HepG2 (cell line): ENCODE data around the gene ABCB8. TPM values are rescaled to one million over a fixed set of nuclear protein-coding genes. Genes with fewer than 3 reads are reported as not detected.

Source experiments
- ATAC-seq: fragments of 200-7000 bp; cut with Tn5 transposase; 3 replicates; pipeline ENCODE4 v1.9.1; 2020; ENCODE audit warnings: mild to moderate bottlenecking, moderate library complexity
- BruUV-seq: library from RNA; stranded (reverse); fragments of 400-500 nt; replicated peaks from 2 replicates; lab custom pipeline; 2021; lab: Mats Ljungman, UMichigan
- CTCF ChIA-PET: fragments of 300-600 bp; formaldehyde crosslinking; extraction: SDS; loops from one replicate; lab custom pipeline; 2021; ENCODE audit warnings: low total read pairs, inconsistent platforms, low intra/inter-chr PET ratio; lab: Yijun Ruan, JAX
- POLR2A ChIA-PET: fragments of 350-600 bp; sonication (Branson Sonifier 250); formaldehyde crosslinking; loops from one replicate; lab custom pipeline; 2020; ENCODE audit warnings: antibody characterized with exemption, inconsistent platforms; lab: Yijun Ruan, JAX
- DNase-seq: peaks from one replicate; pipeline ENCODE4 v3.0.0-alpha.2; 2015; ENCODE audit warnings: low spot score
- FAIRE-seq: peaks from 3 replicates; lab custom pipeline; 2011; peaks lifted over from hg19 to GRCh38; lab: Jason Lieb, UNC
- H2AFZ ChIP-seq: one replicate; pipeline ENCODE4 v1.6.1; 2011; ENCODE audit warnings: low read length, inconsistent platforms
- H3K27ac ChIP-seq: fragments of 300-600 bp; 3 replicates; pipeline ENCODE4 v1.8.0; 2011; ENCODE audit warnings: mixed run types, mild to moderate bottlenecking, mixed read lengths, low read length, inconsistent platforms; ENCODE audit not compliant: insufficient read depth; ENCODE audit errors: extremely low read length
- H3K27me3 ChIP-seq, 2 experiments: fragments of 200-600 bp in 1 of 2; 2 replicates in 1 of 2; 3 replicates in 1 of 2; pipeline versions ENCODE4 v1.6.0 to v1.8.0; 2011; ENCODE audit warnings: low read length in 2 of 2, mild to moderate bottlenecking in 2 of 2, moderate library complexity in 2 of 2, inconsistent platforms in 1 of 2; ENCODE audit not compliant: insufficient read depth in 2 of 2, control insufficient read depth in 1 of 2
- H3K36me3 ChIP-seq, 2 experiments: fragments of 200-600 bp in 1 of 2; replicated peaks in 1 of 2; 2 replicates in 1 of 2; 3 replicates in 1 of 2; pipeline versions ENCODE4 v1.5.1 to v1.8.0; 2011; ENCODE audit warnings: low read length in 2 of 2, inconsistent platforms in 1 of 2; ENCODE audit not compliant: insufficient read depth in 2 of 2, control insufficient read depth in 1 of 2
- H3K4me1 ChIP-seq: 2 replicates; pipeline ENCODE4 v1.5.1; 2012; ENCODE audit warnings: low read length, inconsistent platforms; ENCODE audit not compliant: insufficient read depth
- H3K4me2 ChIP-seq: 2 replicates; pipeline ENCODE4 v1.6.0; 2011; ENCODE audit warnings: low read depth, low read length, inconsistent platforms
- H3K4me3 ChIP-seq, 3 experiments: fragments of 200-600 bp in 1 of 3; sonication (generic), shearing (Covaris generic) in 1 of 3; replicated peaks in 1 of 3; 2 replicates each; pipeline ENCODE4 v1.5.1; 2011 to 2016; ENCODE audit warnings: low read length in 3 of 3, inconsistent platforms in 2 of 3, low read depth in 2 of 3, mild to moderate bottlenecking in 2 of 3, control low read depth in 1 of 3, mixed read lengths in 1 of 3; ENCODE audit not compliant: insufficient read depth in 1 of 3
- H3K79me2 ChIP-seq: one replicate; pipeline ENCODE4 v1.6.1; 2011; ENCODE audit warnings: low read length, inconsistent platforms; ENCODE audit not compliant: insufficient read depth
- H3K9ac ChIP-seq: 2 replicates; pipeline ENCODE4 v1.6.0; 2011; ENCODE audit warnings: mild to moderate bottlenecking, low read depth, low read length, inconsistent platforms; ENCODE audit not compliant: insufficient read depth
- H3K9me3 ChIP-seq: 2 replicates; pipeline ENCODE4 v1.5.1; 2012; ENCODE audit warnings: mild to moderate bottlenecking, low read length
- H4K20me1 ChIP-seq: 2 replicates; pipeline ENCODE4 v1.6.0; 2011; ENCODE audit warnings: inconsistent platforms, mild to moderate bottlenecking, low read length, moderate library complexity; ENCODE audit not compliant: insufficient read depth
- HNF4A ChIP-seq: sonication (generic); formaldehyde crosslinking; IDR thresholded peaks from 2 replicates; pipeline ENCODE4 v1.4.0; 2020; ENCODE audit warnings: missing genetic modification reagents
- IKZF4 ChIP-seq: sonication (generic); formaldehyde crosslinking; IDR thresholded peaks from 2 replicates; pipeline ENCODE4 v1.5.1; 2020; ENCODE audit warnings: borderline replicate concordance, mild to moderate bottlenecking, low read depth, missing genetic modification reagents; ENCODE audit errors: not compliant biosample characterization
- NONO ChIP-seq, 2 experiments: fragments of 450-650 bp in 1 of 2; sonication (generic) in 1 of 2; formaldehyde crosslinking in 1 of 2; IDR thresholded peaks in 1 of 2; conservative IDR thresholded peaks in 1 of 2; 2 replicates each; pipeline versions ENCODE4 v1.6.1 to v1.8.0; 2017 to 2022; ENCODE audit warnings: mild to moderate bottlenecking in 1 of 2, missing genetic modification reagents in 1 of 2, moderate library complexity in 1 of 2
- NR2C2 ChIP-seq: sonication (generic); formaldehyde crosslinking; IDR thresholded peaks from 2 replicates; pipeline ENCODE4 v1.4.0; 2020; ENCODE audit warnings: missing genetic modification reagents, mild to moderate bottlenecking, moderate library complexity, borderline replicate concordance
- ZBTB33 ChIP-seq: sonication (generic); formaldehyde crosslinking; IDR thresholded peaks from 2 replicates; pipeline ENCODE4 v1.4.0; 2020; ENCODE audit warnings: missing genetic modification reagents
- ZFY ChIP-seq: sonication (generic); formaldehyde crosslinking; IDR thresholded peaks from 2 replicates; pipeline ENCODE4 v1.4.0; 2020; ENCODE audit warnings: missing genetic modification reagents
- ZMYM4 ChIP-seq: sonication (generic); formaldehyde crosslinking; IDR thresholded peaks from 2 replicates; pipeline ENCODE4 v1.8.1; 2023; ENCODE audit warnings: mild to moderate bottlenecking, missing genetic modification reagents
- ZNF580 ChIP-seq: IDR thresholded peaks from 2 replicates; pipeline ENCODE4 v1.6.1; 2016; ENCODE audit warnings: low read depth, borderline replicate concordance
- WGBS: methylation state at CpG from one replicate; pipeline ENCODE4 v1.1.6; 2017; ENCODE audit warnings: low lambda C conversion rate; 5-methylcytosine and 5-hydroxymethylcytosine counted together
- in situ Hi-C: cut with HindIII; loops from 2 replicates; pipeline ENCODE4 v1.10.0; 2017; ENCODE audit warnings: low pct_unique_long_range_greater_than_20kb; ENCODE audit not compliant: extremely low pct_ligation_motif_present
- intact Hi-C: fragments of 100-400 bp; cut with micrococcal nuclease; formaldehyde crosslinking; loops from one replicate; pipeline ENCODE4 v1.10.0; 2022; ENCODE audit not compliant: unreplicated experiment
- polyA plus RNA-seq, 8 experiments: library from polyadenylated mRNA; depleted of rRNA in 3 of 8; stranded (reverse) in 7 of 8; unstranded in 1 of 8; fragments of >200 nt; fragmentation: Illumina TruSeq in 4 of 8; extraction: Trizol in 4 of 8; gene quantifications; 2 replicates each; pipeline versions ENCODE4 v1.2.1 to v1.2.3, GENCODE V29; 2011 to 2016; ENCODE audit warnings: low read depth in 4 of 8, missing spikeins in 1 of 8, mixed read lengths in 1 of 8; ENCODE audit not compliant: insufficient read depth in 1 of 8
- total RNA-seq, 5 experiments: library from RNA; depleted of rRNA; stranded (reverse); fragments of >200 nt; fragmentation: Illumina TruSeq; extraction: Trizol; gene quantifications; 2 replicates each; pipeline ENCODE4 v1.2.3, GENCODE V29; 2016; ENCODE audit warnings: low read depth in 1 of 5
- TF ChIP-seq, protein P1 (sequence below): sonication (generic); formaldehyde crosslinking; IDR thresholded peaks from 2 replicates; pipeline ENCODE4 v1.5.0; 2020; ENCODE audit warnings: mild to moderate bottlenecking, missing genetic modification reagents, moderate library complexity
- TF ChIP-seq, protein P2 (sequence below): sonication (generic); formaldehyde crosslinking; conservative IDR thresholded peaks from 2 replicates; pipeline ENCODE4 v1.4.0; 2020; ENCODE audit warnings: mild to moderate bottlenecking, missing genetic modification reagents, moderate library complexity

The ABCB8 gene
- total and polyA plus RNA-seq, 2 of the 13 experiments (the other 11 are each of a cell fraction or from before 2014, with no cell fraction given) = 6.6 to 16.7 TPM

DNA sequence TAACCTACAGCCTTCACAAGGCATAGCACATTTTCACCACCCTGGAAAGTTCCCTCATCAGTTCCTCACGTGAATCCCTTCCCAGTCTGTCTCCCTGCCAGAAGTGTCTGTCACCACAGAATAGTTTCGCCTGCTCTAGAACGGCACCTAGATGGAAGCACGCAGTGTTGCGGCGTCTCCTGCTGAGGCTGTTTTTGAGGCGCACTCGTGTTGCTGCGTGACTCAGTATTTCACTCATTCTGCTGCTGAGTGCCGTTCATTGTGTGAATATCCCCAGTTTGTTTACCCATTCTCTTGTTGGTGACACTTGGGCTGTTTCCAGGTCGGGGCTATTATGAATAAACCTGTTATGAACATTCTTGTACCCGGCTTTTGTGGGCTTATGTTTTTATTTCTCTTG, 24.7 kb upstream of the ABCB8 start (continued):
- TF ChIP-seq, protein P1, sequence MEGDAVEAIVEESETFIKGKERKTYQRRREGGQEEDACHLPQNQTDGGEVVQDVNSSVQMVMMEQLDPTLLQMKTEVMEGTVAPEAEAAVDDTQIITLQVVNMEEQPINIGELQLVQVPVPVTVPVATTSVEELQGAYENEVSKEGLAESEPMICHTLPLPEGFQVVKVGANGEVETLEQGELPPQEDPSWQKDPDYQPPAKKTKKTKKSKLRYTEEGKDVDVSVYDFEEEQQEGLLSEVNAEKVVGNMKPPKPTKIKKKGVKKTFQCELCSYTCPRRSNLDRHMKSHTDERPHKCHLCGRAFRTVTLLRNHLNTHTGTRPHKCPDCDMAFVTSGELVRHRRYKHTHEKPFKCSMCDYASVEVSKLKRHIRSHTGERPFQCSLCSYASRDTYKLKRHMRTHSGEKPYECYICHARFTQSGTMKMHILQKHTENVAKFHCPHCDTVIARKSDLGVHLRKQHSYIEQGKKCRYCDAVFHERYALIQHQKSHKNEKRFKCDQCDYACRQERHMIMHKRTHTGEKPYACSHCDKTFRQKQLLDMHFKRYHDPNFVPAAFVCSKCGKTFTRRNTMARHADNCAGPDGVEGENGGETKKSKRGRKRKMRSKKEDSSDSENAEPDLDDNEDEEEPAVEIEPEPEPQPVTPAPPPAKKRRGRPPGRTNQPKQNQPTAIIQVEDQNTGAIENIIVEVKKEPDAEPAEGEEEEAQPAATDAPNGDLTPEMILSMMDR (CRISPR knock-in tag) = peak; percentile 26; the same call in 1 of the 2 replicates
- peak; percentile 59; the same call in 1 of the 2 replicates for TF ChIP-seq ZBTB33 (CRISPR knock-in tag)

DNA sequence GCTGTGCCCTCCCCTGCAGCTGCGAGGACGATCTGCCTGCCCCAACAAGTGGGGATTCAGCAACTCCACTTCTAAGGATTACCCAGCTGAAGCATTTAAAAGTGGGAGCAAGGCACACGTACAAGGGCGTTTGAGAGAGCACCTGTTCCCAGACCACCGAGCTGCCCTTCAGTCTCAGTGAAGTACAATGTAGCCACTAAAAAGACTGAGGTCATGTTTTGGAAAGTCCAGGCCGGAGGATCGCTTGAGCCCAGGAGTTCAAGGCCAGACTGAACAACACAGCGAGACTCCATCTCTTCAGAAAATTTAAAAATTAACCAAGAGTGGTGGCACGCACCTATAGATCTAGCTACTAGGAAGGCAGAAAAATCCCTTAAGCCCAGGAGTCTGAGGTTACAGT, 22.7 kb upstream of the ABCB8 start:
- POLR2A ChIA-PET = interaction anchor here (0.9 to 1.7 kb wide), 2 partner anchors 11 to 23 kb away, joined by 4 to 5 read pairs; partner anchors contain the start of gene ABCB8
- peak overlapping the region in 1 of 3 experiments; percentile 17; a peak in 1 of 6 replicates for H3K4me3 ChIP-seq
- in situ Hi-C loops (no loop called here), intact Hi-C loops (no loop called here)
- ATAC-seq (no peak), FAIRE-seq (peak; percentile 67), DNase-seq (no peak)
- no peak overlapping the region for H3K9ac ChIP-seq
- H2AFZ ChIP-seq = no peak overlapping the region
- H4K20me1 ChIP-seq = no peaks in the 10 kb centered on the region
- peaks cover 79% of the 10 kb centered on the region for H3K4me1 ChIP-seq
- CTCF ChIA-PET = no interaction called here
- H3K79me2 ChIP-seq = no peaks in the 10 kb centered on the region
- BruUV-seq = no TSS peak
- 5% methylated on average over 8 of the region's 9 CpGs for WGBS
- H3K27ac ChIP-seq = no peak overlapping the region
- peak overlapping the region; percentile 98 for H3K4me2 ChIP-seq
- peaks cover 0 to 2% of the 10 kb centered on the region in 2 experiments; a peak in 2 of 5 replicates for H3K27me3 ChIP-seq
- H3K36me3 ChIP-seq = no peaks in the 10 kb centered on the region
- no peaks in the 10 kb centered on the region for H3K9me3 ChIP-seq
- TF ChIP-seq NONO (IDR thresholded peaks at IDR 0.05) (no peak), NONO (CRISPR knock-in tag; conservative IDR thresholded peaks at IDR 0.05) (0 out of 2 replicates have a peak, but pooled peaks have one; percentile 34), HNF4A (CRISPR knock-in tag) (peak; percentile 73), ZNF580 (CRISPR knock-in tag) (0 out of 2 replicates have a peak, but pooled peaks have one; percentile 31), NR2C2 (CRISPR knock-in tag) (peak; percentile 54), ZMYM4 (peak; percentile 43; the same call in 1 of the 2 replicates), IKZF4 (CRISPR knock-in tag) (no peak), ZFY (CRISPR knock-in tag) (0 out of 2 replicates have a peak, but pooled peaks have one; percentile 20)
- TF ChIP-seq, protein P2, sequence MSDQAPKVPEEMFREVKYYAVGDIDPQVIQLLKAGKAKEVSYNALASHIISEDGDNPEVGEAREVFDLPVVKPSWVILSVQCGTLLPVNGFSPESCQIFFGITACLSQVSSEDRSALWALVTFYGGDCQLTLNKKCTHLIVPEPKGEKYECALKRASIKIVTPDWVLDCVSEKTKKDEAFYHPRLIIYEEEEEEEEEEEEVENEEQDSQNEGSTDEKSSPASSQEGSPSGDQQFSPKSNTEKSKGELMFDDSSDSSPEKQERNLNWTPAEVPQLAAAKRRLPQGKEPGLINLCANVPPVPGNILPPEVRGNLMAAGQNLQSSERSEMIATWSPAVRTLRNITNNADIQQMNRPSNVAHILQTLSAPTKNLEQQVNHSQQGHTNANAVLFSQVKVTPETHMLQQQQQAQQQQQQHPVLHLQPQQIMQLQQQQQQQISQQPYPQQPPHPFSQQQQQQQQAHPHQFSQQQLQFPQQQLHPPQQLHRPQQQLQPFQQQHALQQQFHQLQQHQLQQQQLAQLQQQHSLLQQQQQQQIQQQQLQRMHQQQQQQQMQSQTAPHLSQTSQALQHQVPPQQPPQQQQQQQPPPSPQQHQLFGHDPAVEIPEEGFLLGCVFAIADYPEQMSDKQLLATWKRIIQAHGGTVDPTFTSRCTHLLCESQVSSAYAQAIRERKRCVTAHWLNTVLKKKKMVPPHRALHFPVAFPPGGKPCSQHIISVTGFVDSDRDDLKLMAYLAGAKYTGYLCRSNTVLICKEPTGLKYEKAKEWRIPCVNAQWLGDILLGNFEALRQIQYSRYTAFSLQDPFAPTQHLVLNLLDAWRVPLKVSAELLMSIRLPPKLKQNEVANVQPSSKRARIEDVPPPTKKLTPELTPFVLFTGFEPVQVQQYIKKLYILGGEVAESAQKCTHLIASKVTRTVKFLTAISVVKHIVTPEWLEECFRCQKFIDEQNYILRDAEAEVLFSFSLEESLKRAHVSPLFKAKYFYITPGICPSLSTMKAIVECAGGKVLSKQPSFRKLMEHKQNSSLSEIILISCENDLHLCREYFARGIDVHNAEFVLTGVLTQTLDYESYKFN (CRISPR knock-in tag) = peak; percentile 56
